HCT116 (cell line): ENCODE measurements around the gene TENT4A. TPM values are rescaled to one million over a fixed set of nuclear protein-coding genes. Genes with fewer than 3 reads are reported as not detected.

Source experiments
- ATAC-seq: fragments of 200-7000 bp; cut with Tn5 transposase; 2 replicates; pipeline ENCODE4 v1.9.1; 2020; ENCODE audit warnings: mild to moderate bottlenecking, moderate library complexity
- Bru-seq: library from RNA; stranded (reverse); fragments of 400-500 nt; gene quantifications from one replicate; lab custom pipeline; 2021; lab: Mats Ljungman, UMichigan
- BruChase-seq, 2 experiments: library from RNA; stranded (reverse); fragments of 400-500 nt; gene quantifications; one replicate each; lab custom pipeline; 2021; lab: Mats Ljungman, UMichigan
- BruUV-seq: library from RNA; stranded (reverse); fragments of 400-500 nt; replicated peaks from 2 replicates; lab custom pipeline; 2021; lab: Mats Ljungman, UMichigan
- CTCF ChIA-PET: fragments of 300-600 bp; sonication (Branson Sonifier 250); formaldehyde crosslinking; loops from one replicate; lab custom pipeline; 2021; ENCODE audit warnings: antibody characterized with exemption; lab: Charles Lee
- POLR2A ChIA-PET: fragments of 300-600, 350-600 bp; sonication (Branson Sonifier 250); formaldehyde crosslinking; loops from one replicate; lab custom pipeline; 2021; ENCODE audit warnings: antibody characterized with exemption; lab: Charles Lee
- RAD21 ChIA-PET, 2 experiments: fragments of 300-600 bp; sonication (Branson Sonifier 250); formaldehyde crosslinking; loops; one replicate each; lab custom pipeline; 2023; ENCODE audit warnings: low total read pairs in 2 of 2; ENCODE audit not compliant: uncharacterized antibody in 2 of 2, unreplicated experiment in 2 of 2, low non-redundant PET in 1 of 2; lab: Charles Lee
- DNase-seq: peaks from one replicate; pipeline ENCODE4 v3.0.0-alpha.2; 2010; ENCODE audit warnings: low read depth, low spot score
- H2AFZ ChIP-seq: fragments of 200-600 bp; shearing (Covaris generic), sonication (generic); 2 replicates; pipeline ENCODE4 v1.6.1; 2017; ENCODE audit warnings: low read depth, mixed run types, mixed read lengths, antibody characterized with exemption, low read length; ENCODE audit not compliant: poor library complexity, severe bottlenecking
- H3K27ac ChIP-seq: 2 replicates; pipeline ENCODE4 v1.5.1; 2012; ENCODE audit warnings: low read depth, low read length
- H3K27me3 ChIP-seq: fragments of 200-600 bp; sonication (generic); 2 replicates; pipeline ENCODE4 v1.6.1; 2016; ENCODE audit warnings: mixed run types, low read length, mixed read lengths; ENCODE audit not compliant: insufficient read depth
- H3K36me3 ChIP-seq, 2 experiments: fragments of 200-500 bp in 1 of 2; fragments of 200-600 bp in 1 of 2; sonication (Bioruptor generic) in 1 of 2; sonication (generic) in 1 of 2; 2 replicates each; pipeline versions ENCODE4 v1.5.1 to v1.6.1; 2014 to 2016; ENCODE audit warnings: low read length in 2 of 2, inconsistent platforms in 1 of 2, mixed read lengths in 1 of 2, mixed run types in 1 of 2; ENCODE audit not compliant: insufficient read depth in 2 of 2, control insufficient read depth in 1 of 2
- H3K4me1 ChIP-seq, 2 experiments: fragments of 200-600 bp in 1 of 2; sonication (generic) in 1 of 2; 2 replicates each; pipeline versions ENCODE4 v1.5.1 to v1.6.1; 2012 to 2017; ENCODE audit warnings: low read length in 2 of 2, inconsistent platforms in 1 of 2, mild to moderate bottlenecking in 1 of 2, mixed read lengths in 1 of 2, mixed run types in 1 of 2, moderate library complexity in 1 of 2; ENCODE audit not compliant: insufficient read depth in 2 of 2, control insufficient read depth in 1 of 2
- H3K4me2 ChIP-seq: fragments of 200-600 bp; sonication (generic); 2 replicates; pipeline ENCODE4 v1.6.1; 2017; ENCODE audit warnings: mixed run types, low read length, mixed read lengths
- H3K4me3 ChIP-seq, 2 experiments: fragments of 200-600 bp in 1 of 2; sonication (generic) in 1 of 2; replicated peaks in 1 of 2; 2 replicates each; pipeline ENCODE4 v1.5.1; 2011 to 2016; ENCODE audit warnings: low read length in 2 of 2, control low read depth in 1 of 2, low read depth in 1 of 2, mild to moderate bottlenecking in 1 of 2, mixed read lengths in 1 of 2, mixed run types in 1 of 2
- H3K79me2 ChIP-seq: fragments of 200-600 bp; sonication (generic); 2 replicates; pipeline ENCODE4 v1.6.1; 2017; ENCODE audit warnings: mild to moderate bottlenecking, mixed run types, low read length, moderate library complexity, mixed read lengths; ENCODE audit not compliant: insufficient read depth
- H3K9ac ChIP-seq: fragments of 200-600 bp; sonication (generic); 2 replicates; pipeline ENCODE4 v1.6.1; 2016; ENCODE audit warnings: low read length, mixed read lengths
- H3K9me2 ChIP-seq: fragments of 200-600 bp; sonication (generic), shearing (Covaris generic); 2 replicates; pipeline ENCODE4 v1.6.1; 2017; ENCODE audit warnings: mixed run types, mild to moderate bottlenecking, moderate library complexity; ENCODE audit not compliant: insufficient read depth
- H3K9me3 ChIP-seq, 2 experiments: fragments of 200-500 bp in 1 of 2; fragments of 200-600 bp in 1 of 2; sonication (Bioruptor generic) in 1 of 2; sonication (generic) in 1 of 2; 2 replicates each; pipeline ENCODE4 v1.6.1; 2014 to 2017; ENCODE audit warnings: low read length in 2 of 2, mixed read lengths in 2 of 2, inconsistent platforms in 1 of 2, low read depth in 1 of 2, mild to moderate bottlenecking in 1 of 2, mixed run types in 1 of 2, moderate library complexity in 1 of 2; ENCODE audit not compliant: control insufficient read depth in 1 of 2, insufficient read depth in 1 of 2
- H4K20me1 ChIP-seq: fragments of 200-600 bp; sonication (generic), shearing (Covaris generic); 2 replicates; pipeline ENCODE4 v1.6.1; 2017; ENCODE audit warnings: mixed run types, mild to moderate bottlenecking, moderate library complexity; ENCODE audit not compliant: insufficient read depth
- EGR1 ChIP-seq: IDR thresholded peaks from 2 replicates; pipeline ENCODE4 v1.6.1; 2012; ENCODE audit warnings: low read depth
- EZH2phosphoT487 ChIP-seq: fragments of 200-600 bp; IDR thresholded peaks from 2 replicates; pipeline ENCODE4 v1.6.1; 2018; ENCODE audit warnings: antibody characterized with exemption, borderline replicate concordance
- MAX ChIP-seq: IDR thresholded peaks from 2 replicates; pipeline ENCODE4 v1.6.1; 2012
- POLR2A ChIP-seq: IDR thresholded peaks from 2 replicates; pipeline ENCODE4 v1.7.0; 2011; ENCODE audit warnings: borderline replicate concordance; ENCODE audit not compliant: insufficient read depth, insufficient read length; ENCODE audit errors: extremely low read depth
- SRF ChIP-seq: IDR thresholded peaks from 2 replicates; pipeline ENCODE4 v1.6.1; 2012; ENCODE audit warnings: low read depth
- ZFX ChIP-seq: fragments of 450-650 bp; IDR thresholded peaks from 2 replicates; pipeline ENCODE4 v1.6.1; 2017
- intact Hi-C: fragments of 100-400 bp; cut with micrococcal nuclease; formaldehyde crosslinking; loops from 2 replicates; pipeline ENCODE4 v1.10.0; 2022
- long read RNA-seq: library from polyadenylated mRNA; unstranded; transcript quantifications from one replicate; pipeline ENCODE4 v2.0.0, GENCODE V29; 2021; ENCODE audit not compliant: unreplicated experiment
- polyA plus RNA-seq: library from polyadenylated mRNA; unstranded; fragments of >200 nt; gene quantifications from 2 replicates; pipeline ENCODE4 v1.2.1, GENCODE V29; 2012; ENCODE audit warnings: missing spikeins
- total RNA-seq: library from RNA; stranded (reverse); gene quantifications from one replicate; pipeline ENCODE4 v1.2.1, GENCODE V29; 2021; ENCODE audit not compliant: unreplicated experiment
- TF ChIP-seq, protein P1 (sequence below): IDR thresholded peaks from 2 replicates; pipeline ENCODE4 v1.6.1; 2012

TENT4A gene
- total RNA-seq: 39.8 TPM
- 31.4 and 32.4 TPM in 2 replicates for polyA plus RNA-seq
- Bru-seq, nascent RNA: percentile 88 among the genes with signal in this experiment
- BruChase-seq, experiment 1, labeled RNA remaining after a 6-hour chase: percentile 89 among the genes with signal in this experiment
- percentile 94 among the genes with signal in this experiment for BruChase-seq, experiment 2, labeled RNA remaining after a 2-hour chase
- long read RNA-seq, full-length matches to known transcripts: 19 of 64 reads
- long read RNA-seq, partial matches to known transcripts: 13 of 64 reads
- long read RNA-seq, other reads (novel, unspliced or antisense): 32 of 64 reads

GRCh38 chr5:6713274-6714225, at the start of gene TENT4A:
TENT4A (plus strand) TSS chr5:6713432; CDS start chr5:6713984, 552 bp downstream.
- Histone ChIP-seq H3K36me3 (peaks cover 3 to 24% of the 10 kb centered on the region in 2 experiments; a peak in 1 of 4 replicates), H3K27ac (peak within 1 kb of the TSS; percentile 98), H3K4me3 (peak within 1 kb of the TSS; percentile 75), H3K27me3 (no peaks in the 10 kb centered on the region), H2AFZ (peak within 1 kb of the TSS; percentile 48), H3K4me1 (peaks cover 15 to 29% of the 10 kb centered on the region in 2 experiments), H3K79me2 (peaks cover 43% of the 10 kb centered on the region), H3K9ac (peak within 1 kb of the TSS; percentile 96), H3K4me2 (peak within 1 kb of the TSS; percentile 92), H3K9me3 (no peaks in the 10 kb centered on the region), H3K9me2 (no peaks in the 10 kb centered on the region), H4K20me1 (peaks cover 12% of the 10 kb centered on the region)
- TF ChIP-seq ZFX: peak; percentile 3; the same call in 1 of the 2 replicates
- TF ChIP-seq EGR1: peak; percentile 29; the same call in 1 of the 2 replicates
- TF ChIP-seq POLR2A: no peak
- intact Hi-C loops: loop anchor here (1.0 kb wide), 1 partner anchor 335 kb away; the partner anchor contains the start of gene MED10
- DNase-seq (no peak), ATAC-seq (peak; percentile 35)
- no TSS peak for BruUV-seq
- RAD21 ChIA-PET: interaction anchor here in 1 of 2 experiments (1.0 kb wide), 1 partner anchor 80 kb away, joined by 4 read pairs; the partner anchor contains the start of genes NSUN2 and SRD5A1
- POLR2A ChIA-PET: no interaction called here
- CTCF ChIA-PET: no interaction called here

DNA sequence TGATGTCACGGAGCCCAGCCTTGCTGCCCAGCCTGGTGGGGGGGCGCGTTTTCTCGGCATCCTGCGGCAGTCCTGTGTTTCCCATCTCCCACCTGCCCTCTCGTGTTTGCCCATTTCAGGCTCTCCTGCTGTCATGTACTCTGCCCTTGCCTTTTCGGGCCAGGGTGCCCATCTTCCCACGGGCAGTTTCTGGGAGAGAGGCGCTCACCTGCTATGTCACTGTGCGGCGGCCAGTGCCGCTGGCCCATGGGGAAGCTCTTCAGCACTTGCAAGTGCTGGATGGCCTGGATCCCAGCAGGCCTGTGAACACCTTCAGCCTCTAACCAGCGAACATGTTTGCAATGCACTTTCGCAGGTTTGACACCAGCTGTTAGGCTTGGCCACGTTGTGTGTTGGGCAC, 46.5 kb upstream of the TENT4A start:
- Histone ChIP-seq H3K9me2 (no peaks in the 10 kb centered on the region), H3K27me3 (no peaks in the 10 kb centered on the region), H3K4me3 (no peak overlapping the region), H3K27ac (no peak overlapping the region), H3K9me3 (no peaks in the 10 kb centered on the region), H2AFZ (no peak overlapping the region), H3K36me3 (peaks cover 0 to 5% of the 10 kb centered on the region in 2 experiments; a peak in 1 of 4 replicates), H3K4me1 (no peaks in the 10 kb centered on the region), H4K20me1 (no peaks in the 10 kb centered on the region), H3K79me2 (no peaks in the 10 kb centered on the region), H3K9ac (no peak overlapping the region), H3K4me2 (no peak overlapping the region)
- ChIA-PET RAD21 (no interaction called here), POLR2A (no interaction called here), CTCF (no interaction called here)
- no peak for ATAC-seq
- intact Hi-C loops: no loop called here
- no peak for DNase-seq
- TF ChIP-seq, protein P1, sequence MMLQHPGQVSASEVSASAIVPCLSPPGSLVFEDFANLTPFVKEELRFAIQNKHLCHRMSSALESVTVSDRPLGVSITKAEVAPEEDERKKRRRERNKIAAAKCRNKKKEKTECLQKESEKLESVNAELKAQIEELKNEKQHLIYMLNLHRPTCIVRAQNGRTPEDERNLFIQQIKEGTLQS: no peak
- no peak for TF ChIP-seq MAX
- no peak for TF ChIP-seq SRF
- no peak for TF ChIP-seq EZH2phosphoT487
- no TSS peak for BruUV-seq
